AG04450 (cell line): ENCODE measurements around the gene IMPDH2. TPM values are rescaled to one million over a fixed set of nuclear protein-coding genes. Genes with fewer than 3 reads are reported as not detected.
A peak's percentile ranks its signal among the peaks of the same experiment; 100 is the strongest.

Source experiments
- CTCF ChIA-PET: fragments of 300-600, 350-600 bp; formaldehyde crosslinking; extraction: SDS; loops from one replicate; lab custom pipeline; 2022; ENCODE audit warnings: antibody characterized with exemption, inconsistent platforms; lab: Charles Lee
- POLR2A ChIA-PET: fragments of 350-600 bp; formaldehyde crosslinking; extraction: SDS; loops from one replicate; lab custom pipeline; 2021; ENCODE audit warnings: antibody characterized with exemption, inconsistent platforms; lab: Yijun Ruan, JAX
- DNase-seq: peaks from one replicate; pipeline ENCODE4 v3.0.0-alpha.2; 2011; ENCODE audit warnings: low read depth, low spot score
- H3K27ac ChIP-seq: one replicate; pipeline ENCODE4 v1.5.1; 2012; ENCODE audit warnings: low read depth, low read length, control low read depth
- H3K27me3 ChIP-seq: one replicate; pipeline ENCODE4 v1.6.0; 2012; ENCODE audit warnings: low read length; ENCODE audit not compliant: control insufficient read depth, insufficient read depth
- H3K4me3 ChIP-seq: 2 replicates; pipeline ENCODE4 v1.5.1; 2011; ENCODE audit warnings: mild to moderate bottlenecking, low read depth, low read length, control low read depth
- H3K9me3 ChIP-seq: 2 replicates; pipeline ENCODE4 v1.5.1; 2012; ENCODE audit warnings: low read length; ENCODE audit not compliant: control insufficient read depth, insufficient read depth
- polyA plus RNA-seq: library from polyadenylated mRNA; depleted of rRNA; stranded (reverse); fragments of >200 nt; gene quantifications from 2 replicates; pipeline ENCODE4 v1.2.3, GENCODE V29; 2011
- TF ChIP-seq, protein P1 (sequence below): IDR thresholded peaks from 2 replicates; pipeline ENCODE4 v1.5.1; 2011; ENCODE audit warnings: low read depth, low read length, control low read depth, inconsistent platforms

IMPDH2 gene
- polyA plus RNA-seq, 1 experiment, result 268 TPM

DNA sequence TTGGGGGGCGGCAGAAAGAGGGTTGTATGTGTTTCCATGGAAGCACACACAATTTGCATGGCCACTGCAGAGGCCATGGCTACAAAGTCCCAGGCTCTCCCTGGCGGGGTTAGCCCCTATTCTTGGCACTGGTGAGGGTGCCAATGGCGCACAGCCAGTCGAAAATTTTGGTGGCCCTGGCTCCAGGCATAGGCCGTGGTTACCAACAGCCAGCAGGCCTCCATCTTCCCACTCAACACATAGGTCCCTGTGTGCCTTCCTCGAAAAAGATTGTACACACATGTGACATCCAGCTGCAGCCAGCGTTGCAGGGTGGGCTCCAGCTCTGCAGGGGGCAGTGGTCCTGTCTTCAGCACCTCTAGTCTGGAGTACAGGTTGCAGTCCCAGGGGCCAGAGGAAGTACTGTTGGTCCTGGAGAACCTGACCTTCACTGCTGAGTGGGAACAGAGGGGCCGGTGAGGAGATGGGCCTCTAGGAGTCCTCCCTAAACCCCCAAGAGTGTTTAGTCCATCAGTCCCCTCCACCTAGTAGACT is 32.0 kb downstream of the IMPDH2 start:
- H3K4me3 ChIP-seq, result no peak overlapping the region
- no peak overlapping the region for H3K27ac ChIP-seq
- POLR2A ChIA-PET, result no interaction called here
- no peaks in the 10 kb centered on the region for H3K9me3 ChIP-seq
- no peaks in the 10 kb centered on the region for H3K27me3 ChIP-seq
- CTCF ChIA-PET, result interaction anchor here (1.0 kb wide), 1 partner anchor 10 kb away, joined by 5 read pairs; the partner anchor contains the start of gene WDR6
- no peak for DNase-seq
- TF ChIP-seq, protein P1, sequence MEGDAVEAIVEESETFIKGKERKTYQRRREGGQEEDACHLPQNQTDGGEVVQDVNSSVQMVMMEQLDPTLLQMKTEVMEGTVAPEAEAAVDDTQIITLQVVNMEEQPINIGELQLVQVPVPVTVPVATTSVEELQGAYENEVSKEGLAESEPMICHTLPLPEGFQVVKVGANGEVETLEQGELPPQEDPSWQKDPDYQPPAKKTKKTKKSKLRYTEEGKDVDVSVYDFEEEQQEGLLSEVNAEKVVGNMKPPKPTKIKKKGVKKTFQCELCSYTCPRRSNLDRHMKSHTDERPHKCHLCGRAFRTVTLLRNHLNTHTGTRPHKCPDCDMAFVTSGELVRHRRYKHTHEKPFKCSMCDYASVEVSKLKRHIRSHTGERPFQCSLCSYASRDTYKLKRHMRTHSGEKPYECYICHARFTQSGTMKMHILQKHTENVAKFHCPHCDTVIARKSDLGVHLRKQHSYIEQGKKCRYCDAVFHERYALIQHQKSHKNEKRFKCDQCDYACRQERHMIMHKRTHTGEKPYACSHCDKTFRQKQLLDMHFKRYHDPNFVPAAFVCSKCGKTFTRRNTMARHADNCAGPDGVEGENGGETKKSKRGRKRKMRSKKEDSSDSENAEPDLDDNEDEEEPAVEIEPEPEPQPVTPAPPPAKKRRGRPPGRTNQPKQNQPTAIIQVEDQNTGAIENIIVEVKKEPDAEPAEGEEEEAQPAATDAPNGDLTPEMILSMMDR, result no peak

DNA sequence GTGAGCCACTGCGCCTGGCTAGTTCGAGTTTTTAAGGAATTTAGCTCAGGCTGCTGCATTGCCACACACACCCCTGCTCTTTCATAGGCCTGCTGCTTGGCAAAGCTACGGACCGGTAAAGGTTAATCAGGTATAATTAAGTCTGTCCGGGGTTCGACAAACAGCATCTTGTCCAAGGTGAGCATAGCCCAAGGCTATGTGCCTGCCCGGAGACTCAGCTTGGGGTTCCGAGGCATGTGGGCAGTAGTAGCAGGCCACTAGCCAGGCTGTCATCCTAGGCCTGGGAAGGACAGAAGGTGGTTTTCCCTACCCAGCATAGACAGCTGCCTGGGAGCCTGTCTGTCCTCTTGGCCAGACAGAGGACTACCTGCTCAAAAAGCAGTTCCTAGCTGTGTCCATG is 32.6 kb downstream of the IMPDH2 start:
- no peak for DNase-seq
- H3K27ac ChIP-seq, result no peak overlapping the region
- H3K27me3 ChIP-seq, result no peaks in the 10 kb centered on the region
- no peak overlapping the region for H3K4me3 ChIP-seq
- ChIA-PET CTCF (no interaction called here), POLR2A (no interaction called here)
- TF ChIP-seq, protein P1, result no peak
- H3K9me3 ChIP-seq, result no peaks in the 10 kb centered on the region

DNA sequence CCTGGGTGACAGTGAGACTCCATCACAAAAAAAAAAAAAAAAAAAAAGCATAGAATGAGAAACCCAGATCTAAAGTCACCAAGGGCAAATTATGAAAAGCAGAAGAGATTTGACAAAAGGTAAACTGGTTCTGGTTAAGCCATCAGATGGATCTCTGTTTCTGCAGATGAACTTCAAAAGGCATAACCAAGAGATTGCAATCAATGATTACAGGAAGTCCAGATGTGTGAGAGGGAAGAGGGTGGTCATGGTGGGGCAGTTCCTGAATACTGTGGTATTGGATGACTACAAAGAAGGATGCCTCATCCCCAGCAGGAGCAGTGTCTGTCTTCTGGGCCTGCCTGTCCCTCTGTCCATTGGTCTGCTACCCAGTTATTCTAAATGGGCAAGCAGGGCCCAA is 35.4 kb downstream of the IMPDH2 start:
- H3K27ac ChIP-seq, result no peak overlapping the region
- H3K4me3 ChIP-seq, result no peak overlapping the region
- POLR2A ChIA-PET, result interaction anchor here (2.9 kb wide), 1 partner anchor 13 kb away, joined by 8 read pairs; the partner anchor contains the start of gene WDR6
- TF ChIP-seq, protein P1, result no peak
- CTCF ChIA-PET, result no interaction called here
- H3K9me3 ChIP-seq, result no peaks in the 10 kb centered on the region
- no peak for DNase-seq
- no peaks in the 10 kb centered on the region for H3K27me3 ChIP-seq

DNA sequence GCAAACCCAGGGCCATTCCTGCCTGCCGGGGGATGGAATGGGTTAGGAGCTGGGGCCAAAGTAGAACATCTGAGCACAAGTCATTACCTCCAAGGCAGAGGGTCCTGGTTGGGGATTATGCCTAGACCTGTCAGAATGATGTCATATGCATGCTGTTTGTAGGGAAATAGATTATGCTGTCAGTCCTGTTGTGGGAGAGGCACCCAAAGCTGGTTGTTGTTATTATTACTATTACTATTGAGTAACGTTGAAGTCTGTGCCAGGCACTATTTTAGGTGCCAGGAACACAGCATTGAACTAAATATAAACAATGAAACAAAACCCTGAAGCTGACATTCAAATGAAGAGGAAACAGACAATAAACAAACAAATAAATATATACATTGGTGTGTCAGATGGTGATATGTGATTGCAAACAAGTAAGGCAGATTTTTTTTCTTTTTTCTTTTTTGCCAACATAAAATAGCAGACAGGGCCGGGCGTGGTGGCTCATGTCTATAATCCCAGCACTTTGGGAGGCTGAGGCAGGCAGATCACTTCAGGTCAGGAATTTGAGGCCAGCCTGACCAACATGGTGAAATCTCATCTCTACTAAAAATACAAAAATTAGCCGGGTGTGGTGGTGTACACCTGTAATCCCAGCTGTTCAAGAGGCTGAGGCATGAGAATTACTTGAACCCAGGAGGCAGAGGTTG is 37.2 kb downstream of the IMPDH2 start:
- POLR2A ChIA-PET, result interaction anchor here (1.7 to 3.9 kb wide), 2 partner anchors 14 to 29 kb away, joined by 11 to 70 read pairs; partner anchors contain the start of genes NDUFAF3 and WDR6

More for the DNA sequence above, 37.2 kb downstream of the IMPDH2 start:
- Histone ChIP-seq H3K27me3 (no peaks in the 10 kb centered on the region), H3K27ac (no peak overlapping the region), H3K9me3 (no peaks in the 10 kb centered on the region), H3K4me3 (peak overlapping the region; percentile 80)
- CTCF ChIA-PET, result interaction anchor here (0.6 to 3.6 kb wide), 2 partner anchors 15 to 922 kb away, joined by 4 to 18 read pairs; partner anchors contain the start of gene WDR6
- TF ChIP-seq, protein P1, result no peak
- DNase-seq, result no peak
